Measurements from ENCODE around the gene BTN2A1. TPM values are rescaled to one million over a fixed set of nuclear protein-coding genes. Genes with fewer than 3 reads are reported as not detected.

The BTN2A1 gene
- total and polyA plus RNA-seq, 10 of the 15 experiments (the other 5 are each of a cell fraction or from before 2014, with no cell fraction given), result 8.2 to 28.0 (median 15.8) TPM

- DNase-seq (ENCODE audit: low read depth, low spot score), result peak; percentile 97
- Histone ChIP-seq H3K9ac (ENCODE audit: control insufficient read depth, insufficient read depth, low read length) (peak overlapping the region; percentile 99), H3K9me3 (replicated peaks; ENCODE audit: control insufficient read depth, insufficient read depth, low read length) (peaks cover 6% of the 10 kb centered on the region; the same call in 2 of the 3 replicates), H3K4me3 (peak overlapping the region; percentile 77), H4K20me1 (ENCODE audit: control insufficient read depth, insufficient read depth) (no peaks in the 10 kb centered on the region), H3K79me2 (ENCODE audit: control insufficient read depth, insufficient read depth, low read length) (peaks cover 13% of the 10 kb centered on the region), H2AFZ (ENCODE audit: control insufficient read depth, low read depth, low read length) (peak overlapping the region; percentile 85), H3K27me3 (replicated peaks in 1 of 2; ENCODE audit: control insufficient read depth in 2 of 2, insufficient read depth in 2 of 2, low read length in 1 of 2) (no peaks in the 10 kb centered on the region), H3K27ac (ENCODE audit: control insufficient read depth, insufficient read depth) (peak overlapping the region; percentile 100), H3K4me2 (ENCODE audit: control insufficient read depth, insufficient read depth) (peak overlapping the region; percentile 58), H3K4me1 (ENCODE audit: control insufficient read depth, insufficient read depth, low read length) (peaks cover 29% of the 10 kb centered on the region), H3K36me3 (ENCODE audit: control insufficient read depth in 2 of 2, insufficient read depth in 2 of 2, low read length in 1 of 2) (peaks cover 0 to 3% of the 10 kb centered on the region in 2 experiments; a peak in 1 of 4 replicates)
- intact Hi-C loops (cut with micrococcal nuclease; ENCODE audit: unreplicated experiment), result loop anchor here (1.0 to 2.0 kb wide), 2 partner anchors 34 to 47 kb away; partner anchors contain the start of gene BTN3A3
- peak; percentile 95 for ATAC-seq
- ChIA-PET CTCF (interaction anchor here (0.7 to 2.7 kb wide), 10 partner anchors 12 to 142 kb away, joined by 3 to 13 read pairs (median 4); partner anchors contain the start of gene ABT1), RAD21 (ENCODE audit: unreplicated experiment) (interaction anchor here (0.6 to 3.1 kb wide), 24 partner anchors 10 to 257 kb away, joined by 3 to 27 read pairs (median 4); partner anchors contain the start of genes BTN2A2 and HMGN4), POLR2A (interaction anchor here (0.5 to 5.1 kb wide), 25 partner anchors 10 to 1454 kb away, joined by 3 to 38 read pairs (median 5); partner anchors contain the start of genes BTN2A2 and HMGN4), SMC1A (ENCODE audit: uncharacterized antibody, unreplicated experiment) (interaction anchor here (0.6 to 3.2 kb wide), 35 partner anchors 9 to 302 kb away, joined by 3 to 26 read pairs (median 4); partner anchors contain the start of genes BTN2A1, BTN2A2, BTN3A3 and HMGN4)
- in situ Hi-C loops (cut with MboI), result no loop called here
- FAIRE-seq, result peak; percentile 98
- WGBS (ENCODE audit: insufficient coverage, insufficient replicate concordance, low lambda C conversion rate, missing lambda C conversion rate), result 2% methylated on average over 12 of the region's 12 CpGs
- BruUV-seq (replicated peaks), result no TSS peak
- peak; percentile 60; the same call in 1 of the 2 replicates for TF ChIP-seq PAX8 (IDR thresholded peaks at IDR 0.05)
- no peak; the same call in 1 of the 2 replicates for TF ChIP-seq RELB (IDR thresholded peaks at IDR 0.05; ENCODE audit: low read depth)
- TF ChIP-seq BMI1 (IDR thresholded peaks at IDR 0.05; ENCODE audit: borderline replicate concordance), result no peak
- no peak for TF ChIP-seq BACH1 (IDR thresholded peaks at IDR 0.05; ENCODE audit: borderline replicate concordance)
- TF ChIP-seq SMAD1 (IDR thresholded peaks at IDR 0.05; ENCODE audit: low read depth, partially characterized antibody), result peak; percentile 42
- peak; percentile 81 to 98 for TF ChIP-seq SRF (IDR thresholded peaks at IDR 0.05; ENCODE audit: low read depth in 2 of 2, low read length in 2 of 2)
- TF ChIP-seq BHLHE40 (IDR thresholded peaks at IDR 0.05; ENCODE audit: borderline replicate concordance in 1 of 2, low read depth in 2 of 2, low read length in 1 of 2), result peak; percentile 22 to 53; a peak in 2 of 4 replicates
- peak; percentile 44; the same call in 1 of the 2 replicates for TF ChIP-seq NBN (IDR thresholded peaks at IDR 0.05)
- TF ChIP-seq RUNX3 (IDR thresholded peaks at IDR 0.05; ENCODE audit: low read length), result peak; percentile 49
- peak; percentile 85 for TF ChIP-seq ZNF687 (IDR thresholded peaks at IDR 0.05)
- peak; percentile 73; the same call in 1 of the 2 replicates for TF ChIP-seq E2F4 (IDR thresholded peaks at IDR 0.05; ENCODE audit: low read depth, low read length)
- peak; percentile 69 for TF ChIP-seq E2F8 (IDR thresholded peaks at IDR 0.05; ENCODE audit: low read depth, partially characterized antibody)
Observed at GRCh38 chr6:26473758-26474438, 16.1 kb downstream of the BTN2A1 start.

Data from GM12878 (cell line).